Activated B cell treated with CpG ODN at 0.5 μM for 24 hours (primary cell): Measurements from ENCODE around the gene ZNF672. TPM values are rescaled to one million over a fixed set of nuclear protein-coding genes. Genes with fewer than 3 reads are reported as not detected.

ENCODE experiments used
- ATAC-seq: fragments of 200-7000 bp; cut with Tn5 transposase; one replicate; pipeline ENCODE4 v1.10.0; 2021; ENCODE audit warnings: low read depth, mild to moderate bottlenecking, moderate library complexity
- CTCF ChIA-PET: fragments of 350-600 bp; sonication (Branson Sonifier 250); formaldehyde crosslinking; loops from one replicate; lab custom pipeline; 2021; ENCODE audit warnings: antibody characterized with exemption; lab: Charles Lee
- POLR2A ChIA-PET: fragments of 350-600 bp; sonication (Branson Sonifier 250); formaldehyde crosslinking; loops from one replicate; lab custom pipeline; 2021; ENCODE audit warnings: antibody characterized with exemption; lab: Charles Lee
- DNase-seq: peaks from one replicate; pipeline ENCODE4 v3.0.0; 2022
- H3K27ac Mint-ChIP-seq: one replicate; pipeline ENCODE4 v1.8.0; 2020; ENCODE audit warnings: mixed read lengths
- H3K27me3 Mint-ChIP-seq: one replicate; pipeline ENCODE4 v1.8.0; 2021; ENCODE audit warnings: mixed read lengths
- H3K36me3 Mint-ChIP-seq: one replicate; pipeline ENCODE4 v1.8.0; 2021; ENCODE audit warnings: low read depth, mixed read lengths
- H3K4me1 Mint-ChIP-seq: one replicate; pipeline ENCODE4 v1.8.0; 2021; ENCODE audit warnings: mixed read lengths
- H3K4me3 Mint-ChIP-seq: one replicate; pipeline ENCODE4 v1.8.0; 2020; ENCODE audit warnings: mild to moderate bottlenecking, mixed read lengths
- H3K9me3 Mint-ChIP-seq: one replicate; pipeline ENCODE4 v1.8.0; 2020; ENCODE audit warnings: mixed read lengths
- intact Hi-C: fragments of 100-400 bp; cut with micrococcal nuclease; formaldehyde crosslinking; loops from one replicate; pipeline ENCODE4 v1.15.1; 2024
- total RNA-seq: library from RNA; stranded (reverse); gene quantifications from 2 replicates; pipeline ENCODE4 v1.2.3, GENCODE V29; 2022
- TF ChIP-seq, protein P1 (sequence below): fragments of 200-600 bp; IDR thresholded peaks from one replicate; pipeline ENCODE4 v1.8.0; 2022; ENCODE audit warnings: antibody characterized with exemption, mild to moderate bottlenecking

Gene ZNF672
- total RNA-seq, 1 donor from 2014 or later: 47.0 TPM

- Mint-ChIP-seq H3K27ac (peak overlapping the region; percentile 98), H3K4me3 (no peak overlapping the region), H3K4me1 (peaks cover 44% of the 10 kb centered on the region), H3K36me3 (peaks cover 14% of the 10 kb centered on the region), H3K9me3 (no peaks in the 10 kb centered on the region), H3K27me3 (no peaks in the 10 kb centered on the region)
- POLR2A ChIA-PET: interaction anchor here (0.7 to 4.6 kb wide), 9 partner anchors 8 to 67 kb away, joined by 3 to 250 read pairs (median 18); partner anchors contain the start of genes PGBD2, SH3BP5L and ZNF692
- TF ChIP-seq, protein P1, sequence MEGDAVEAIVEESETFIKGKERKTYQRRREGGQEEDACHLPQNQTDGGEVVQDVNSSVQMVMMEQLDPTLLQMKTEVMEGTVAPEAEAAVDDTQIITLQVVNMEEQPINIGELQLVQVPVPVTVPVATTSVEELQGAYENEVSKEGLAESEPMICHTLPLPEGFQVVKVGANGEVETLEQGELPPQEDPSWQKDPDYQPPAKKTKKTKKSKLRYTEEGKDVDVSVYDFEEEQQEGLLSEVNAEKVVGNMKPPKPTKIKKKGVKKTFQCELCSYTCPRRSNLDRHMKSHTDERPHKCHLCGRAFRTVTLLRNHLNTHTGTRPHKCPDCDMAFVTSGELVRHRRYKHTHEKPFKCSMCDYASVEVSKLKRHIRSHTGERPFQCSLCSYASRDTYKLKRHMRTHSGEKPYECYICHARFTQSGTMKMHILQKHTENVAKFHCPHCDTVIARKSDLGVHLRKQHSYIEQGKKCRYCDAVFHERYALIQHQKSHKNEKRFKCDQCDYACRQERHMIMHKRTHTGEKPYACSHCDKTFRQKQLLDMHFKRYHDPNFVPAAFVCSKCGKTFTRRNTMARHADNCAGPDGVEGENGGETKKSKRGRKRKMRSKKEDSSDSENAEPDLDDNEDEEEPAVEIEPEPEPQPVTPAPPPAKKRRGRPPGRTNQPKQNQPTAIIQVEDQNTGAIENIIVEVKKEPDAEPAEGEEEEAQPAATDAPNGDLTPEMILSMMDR: no peak
- intact Hi-C loops: loop anchor here (1.0 kb wide), 2 partner anchors 34 to 67 kb away; partner anchors contain the start of gene PGBD2
- CTCF ChIA-PET: interaction anchor here (1.2 to 3.3 kb wide), 3 partner anchors 13 to 32 kb away, joined by 5 to 31 read pairs (median 29); partner anchors contain the start of genes SH3BP5L and ZNF692
- no peak for DNase-seq
- no peak for ATAC-seq
These were observed 1.1 kb downstream of the ZNF672 start for GRCh38 chr1:248839168-248839555.

- peak overlapping the region; percentile 20 for H3K4me3 Mint-ChIP-seq
- no peaks in the 10 kb centered on the region for H3K9me3 Mint-ChIP-seq
- H3K36me3 Mint-ChIP-seq: peaks cover 30% of the 10 kb centered on the region
- no peak for ATAC-seq
- no peaks in the 10 kb centered on the region for H3K27me3 Mint-ChIP-seq
- DNase-seq: no peak
- TF ChIP-seq, protein P1: no peak
- intact Hi-C loops: no loop called here
- ChIA-PET CTCF (interaction anchor here (0.8 to 2.1 kb wide), 2 partner anchors 18 to 86 kb away, joined by 3 to 16 read pairs; partner anchors contain the start of gene ZNF692), POLR2A (interaction anchor here (1.0 to 3.8 kb wide), 3 partner anchors 10 to 18 kb away, joined by 3 to 22 read pairs (median 19); partner anchors contain the start of genes SH3BP5L and ZNF692)
- H3K4me1 Mint-ChIP-seq: peaks cover 44% of the 10 kb centered on the region
- peak overlapping the region; percentile 24 for H3K27ac Mint-ChIP-seq
These were observed 2.9 kb downstream of the ZNF672 start for GRCh38 chr1:248840946-248841345.

DNA sequence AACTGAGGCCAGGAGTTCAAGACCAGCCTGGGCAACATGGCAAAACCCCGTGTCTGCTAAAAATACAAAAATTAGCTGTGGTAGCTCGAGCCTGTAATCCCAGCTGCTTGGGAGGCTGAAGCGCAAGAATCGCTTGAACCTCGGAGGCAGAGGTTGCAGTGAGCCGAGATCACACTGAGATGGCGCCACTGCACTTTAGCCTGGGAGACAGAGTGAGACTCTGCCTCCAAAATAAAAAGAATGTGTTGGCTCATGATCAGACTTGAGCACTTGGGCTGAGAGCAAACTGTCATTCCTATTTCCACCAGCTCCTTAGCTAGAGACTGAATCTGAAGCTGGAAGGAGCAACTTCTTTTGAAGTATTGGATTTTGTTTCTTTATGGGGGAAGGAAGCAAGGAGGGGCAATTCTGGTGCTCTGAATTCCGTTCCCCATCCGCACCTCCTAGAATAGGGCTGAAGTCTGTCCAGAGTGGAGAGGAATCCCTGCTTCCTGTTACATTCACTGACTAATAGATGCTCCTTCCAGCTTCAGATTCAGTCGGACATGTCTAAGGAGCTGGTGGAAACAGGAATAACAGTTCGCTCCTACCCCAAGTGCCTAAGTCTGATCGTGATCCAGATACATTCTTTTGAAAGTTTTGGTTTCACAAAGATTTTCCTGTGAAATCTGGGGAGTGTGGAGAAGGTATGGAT lies 3.8 kb downstream of the ZNF672 start:
- DNase-seq (no peak), ATAC-seq (no peak)
- Mint-ChIP-seq H3K36me3 (peaks cover 39% of the 10 kb centered on the region), H3K4me3 (no peak overlapping the region), H3K27me3 (no peaks in the 10 kb centered on the region), H3K4me1 (peaks cover 44% of the 10 kb centered on the region), H3K9me3 (no peaks in the 10 kb centered on the region), H3K27ac (peak overlapping the region; percentile 65)
- TF ChIP-seq, protein P1: no peak
- CTCF ChIA-PET: interaction anchor here (0.8 to 2.1 kb wide), 2 partner anchors 17 to 85 kb away, joined by 3 to 16 read pairs; partner anchors contain the start of gene ZNF692
- intact Hi-C loops: no loop called here
- POLR2A ChIA-PET: interaction anchor here (1.0 to 2.7 kb wide), 2 partner anchors 16 to 17 kb away, joined by 3 to 19 read pairs; partner anchors contain the start of genes SH3BP5L and ZNF692

DNA sequence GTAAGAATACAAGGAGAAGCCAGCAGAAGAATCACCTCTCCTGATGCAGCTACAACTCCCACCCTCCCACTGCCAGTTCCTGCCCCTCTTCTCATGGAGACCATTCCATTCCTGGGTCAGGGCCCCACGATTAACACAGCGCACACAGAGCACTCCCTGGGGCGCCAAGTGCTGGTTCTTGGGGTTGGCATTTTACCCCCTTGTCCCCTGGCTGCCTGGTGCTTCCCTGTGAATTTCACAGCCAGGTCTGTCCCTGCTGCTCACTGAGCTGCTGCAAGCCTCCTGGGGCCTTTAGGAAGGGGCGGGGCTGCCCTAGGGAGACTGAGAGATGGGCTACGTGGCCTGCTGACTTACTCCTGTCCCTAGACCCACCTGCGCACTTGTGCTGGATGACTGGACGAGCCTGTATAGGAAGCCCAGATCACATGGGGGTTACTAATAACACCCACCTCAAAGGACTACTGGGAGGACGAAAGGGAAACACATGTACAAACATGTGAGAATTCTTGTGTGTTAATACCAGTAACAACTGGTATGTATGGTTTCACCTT lies 4.8 kb downstream of the ZNF672 start:
- Mint-ChIP-seq H3K27me3 (no peaks in the 10 kb centered on the region), H3K4me1 (peaks cover 44% of the 10 kb centered on the region), H3K36me3 (peaks cover 46% of the 10 kb centered on the region), H3K4me3 (no peak overlapping the region), H3K27ac (peak overlapping the region; percentile 44), H3K9me3 (no peaks in the 10 kb centered on the region)
- ChIA-PET CTCF (interaction anchor here (2.1 kb wide), 1 partner anchor 16 kb away, joined by 16 read pairs; the partner anchor contains the start of gene ZNF692), POLR2A (interaction anchor here (0.8 to 2.7 kb wide), 2 partner anchors 10 to 16 kb away, joined by 3 to 19 read pairs; partner anchors contain the start of gene ZNF692)
- TF ChIP-seq, protein P1: no peak
- no peak for DNase-seq
- intact Hi-C loops: no loop called here
- no peak for ATAC-seq

GRCh38 chr1:248843687-248844086 lies 5.7 kb downstream of the ZNF672 start:
- POLR2A ChIA-PET: interaction anchor here (1.1 to 2.7 kb wide), 2 partner anchors 13 to 15 kb away, joined by 4 to 19 read pairs; partner anchors contain the start of gene ZNF692
- Mint-ChIP-seq H3K9me3 (no peaks in the 10 kb centered on the region), H3K4me3 (no peak overlapping the region)

More at GRCh38 chr1:248843687-248844086, 5.7 kb downstream of the ZNF672 start:
- peaks cover 44% of the 10 kb centered on the region for H3K4me1 Mint-ChIP-seq
- no peak overlapping the region for H3K27ac Mint-ChIP-seq
- CTCF ChIA-PET: no interaction called here
- no peak for ATAC-seq
- intact Hi-C loops: no loop called here
- peaks cover 53% of the 10 kb centered on the region for H3K36me3 Mint-ChIP-seq
- no peak for DNase-seq
- TF ChIP-seq, protein P1: no peak
- no peaks in the 10 kb centered on the region for H3K27me3 Mint-ChIP-seq
